Fibroblast of pulmonary artery (primary cell): ENCODE results near the gene LRGUK.

Source experiments
- DNase-seq: peaks from one replicate; pipeline ENCODE4 v3.0.0-alpha.2; 2010; ENCODE audit warnings: low read depth
- H3K4me3 ChIP-seq: replicated peaks from 2 replicates; pipeline ENCODE4 v1.5.1; 2011; ENCODE audit warnings: low read depth, mild to moderate bottlenecking, control low read depth, low read length, moderate library complexity
- CTCF ChIP-seq: IDR thresholded peaks from 2 replicates; pipeline ENCODE4 v1.5.1; 2011; ENCODE audit warnings: mild to moderate bottlenecking, control low read depth, low read length, inconsistent platforms; ENCODE audit errors: missing control alignments

Gene LRGUK

GRCh38 chr7:134307320-134307719 is 180.2 kb downstream of the LRGUK start:
- no peak for DNase-seq
- no peak overlapping the region for H3K4me3 ChIP-seq
- no peak for TF ChIP-seq CTCF

- no peak for TF ChIP-seq CTCF
- no peak for DNase-seq
- no peak overlapping the region for H3K4me3 ChIP-seq
Observed at GRCh38 chr7:134308548-134308947, 181.4 kb downstream of the LRGUK start.

- TF ChIP-seq CTCF, result no peak
- H3K4me3 ChIP-seq, result no peak overlapping the region
- DNase-seq, result no peak
Observed at GRCh38 chr7:134311807-134312206, 184.7 kb downstream of the LRGUK start.

- no peak for DNase-seq
- TF ChIP-seq CTCF, result no peak
- H3K4me3 ChIP-seq, result no peak overlapping the region
Observed at GRCh38 chr7:134312717-134313116, 185.6 kb downstream of the LRGUK start.

GRCh38 chr7:134313543-134313942 is 186.4 kb downstream of the LRGUK start:
- TF ChIP-seq CTCF, result no peak
- no peak overlapping the region for H3K4me3 ChIP-seq
- no peak for DNase-seq
